NCI-H1436 treated with DMSO at 0.1 percent for 48 hours (cell line): Measurements from ENCODE around the gene DLG2.
"Not testable (repeated sequence)": the region's sequence is repeated elsewhere in the genome, so short reads cannot be mapped to it uniquely, and the experiment has no call there.

Experiments
- DNase-seq: peaks from one replicate; lab custom pipeline; 2025; lab: John Stamatoyannopoulos, UW

Gene DLG2

DNA sequence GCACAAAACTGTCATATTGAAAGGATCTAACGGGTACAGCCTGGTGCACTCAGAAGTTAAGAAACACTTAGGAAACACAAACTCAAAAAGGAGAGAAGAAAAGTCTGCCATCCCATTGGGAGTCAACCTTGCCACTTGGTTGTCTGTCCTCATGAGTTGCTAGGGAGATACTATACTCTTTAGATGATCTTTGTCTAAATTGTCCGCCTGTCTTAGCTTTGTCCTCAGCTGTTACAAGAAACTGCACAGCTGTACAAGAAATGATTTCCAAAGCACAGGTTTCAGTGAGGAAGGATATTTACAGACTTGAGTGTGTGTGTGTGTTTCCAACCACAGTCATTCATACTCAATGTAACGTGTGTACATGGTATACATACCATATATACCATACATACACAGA is 2171.8 kb downstream of the DLG2 start:
- no peak for DNase-seq

DNA sequence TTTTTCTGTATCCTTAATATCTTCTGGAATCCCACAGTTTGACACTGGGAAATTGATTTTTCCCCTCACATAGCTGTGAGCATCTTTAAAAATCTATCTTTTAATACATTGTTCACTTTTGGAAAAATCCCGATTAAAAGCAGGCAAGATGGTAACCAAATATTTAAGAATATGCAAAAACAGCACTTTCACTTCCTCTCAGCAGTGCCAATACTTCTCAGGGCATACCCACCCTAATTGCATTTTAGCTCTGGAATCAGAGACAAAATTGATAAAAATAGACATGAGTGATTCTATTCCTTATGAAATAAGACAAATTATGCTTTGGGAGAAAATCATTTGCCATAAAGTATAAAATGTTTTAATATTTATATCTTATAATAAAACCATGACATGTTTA is 2172.5 kb downstream of the DLG2 start:
- no peak for DNase-seq

DNA sequence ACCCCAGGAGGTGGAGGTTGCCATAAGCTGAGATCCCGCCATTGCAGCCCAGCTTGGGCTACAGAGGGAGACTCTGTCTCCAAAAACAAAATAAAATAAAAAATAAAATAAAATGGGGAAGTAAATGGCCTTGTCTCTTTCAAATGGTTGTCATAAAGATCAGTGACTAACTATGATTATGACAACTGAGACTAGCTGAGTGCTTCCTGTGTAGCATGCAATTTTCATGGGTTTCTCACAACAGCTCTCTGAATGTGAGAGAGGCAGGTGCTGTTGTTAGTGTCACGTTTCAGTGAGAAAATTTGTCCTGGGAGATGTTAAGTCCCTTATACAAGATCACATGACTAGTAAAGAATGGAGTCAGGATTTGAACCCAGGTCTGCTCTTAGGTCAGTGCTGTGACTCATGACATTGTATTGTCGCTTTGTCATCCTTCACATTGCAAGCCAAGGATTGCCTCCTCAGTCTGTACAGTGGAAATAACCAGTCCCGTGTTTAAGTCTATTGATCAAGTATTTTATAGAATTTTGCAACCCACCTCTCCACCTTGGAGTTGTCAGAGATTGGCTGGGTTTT is 2177.7 kb downstream of the DLG2 start:
- DNase-seq = peak; percentile 78

DNA sequence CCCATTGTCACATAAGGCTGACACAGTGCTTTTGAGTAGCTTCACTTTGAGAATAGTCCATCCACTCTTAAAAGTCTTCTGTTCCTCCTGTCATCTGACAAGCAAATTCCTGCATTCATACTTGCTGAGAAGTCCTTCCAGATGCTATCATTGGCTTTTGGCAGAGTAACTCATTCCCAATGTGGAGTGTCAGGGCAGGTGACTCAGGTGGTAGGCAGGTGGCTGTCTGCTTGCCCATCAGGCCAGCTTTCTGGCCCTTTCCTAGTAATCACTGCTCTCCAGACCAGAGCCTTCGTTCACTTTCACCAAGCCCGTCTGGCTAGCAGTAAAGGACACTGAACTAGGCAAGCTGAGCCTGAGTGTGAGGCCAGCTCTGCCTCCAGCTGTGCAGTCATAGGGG is 2178.5 kb downstream of the DLG2 start:
- DNase-seq = no peak

DNA sequence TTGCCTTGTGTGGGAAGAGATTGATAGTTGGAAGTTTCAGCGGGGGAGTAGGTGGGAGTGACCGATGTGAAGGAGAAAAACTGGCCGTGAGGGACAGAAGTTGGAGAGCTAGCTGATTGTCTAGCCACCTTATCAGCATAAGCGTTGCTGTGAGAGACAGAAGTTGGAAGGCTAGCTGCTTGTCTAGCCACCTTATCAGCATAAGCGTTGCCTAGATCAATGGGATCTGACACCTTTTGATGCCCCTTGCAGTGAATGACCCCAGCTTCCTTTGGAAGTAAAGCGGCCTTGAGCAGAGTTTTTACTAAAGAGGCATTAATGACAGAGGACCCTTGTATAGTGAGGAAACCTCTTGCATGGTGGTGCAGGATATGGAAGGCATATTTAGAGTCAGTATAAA is 2183.3 kb downstream of the DLG2 start:
- DNase-seq = not testable (repeated sequence)

DNA sequence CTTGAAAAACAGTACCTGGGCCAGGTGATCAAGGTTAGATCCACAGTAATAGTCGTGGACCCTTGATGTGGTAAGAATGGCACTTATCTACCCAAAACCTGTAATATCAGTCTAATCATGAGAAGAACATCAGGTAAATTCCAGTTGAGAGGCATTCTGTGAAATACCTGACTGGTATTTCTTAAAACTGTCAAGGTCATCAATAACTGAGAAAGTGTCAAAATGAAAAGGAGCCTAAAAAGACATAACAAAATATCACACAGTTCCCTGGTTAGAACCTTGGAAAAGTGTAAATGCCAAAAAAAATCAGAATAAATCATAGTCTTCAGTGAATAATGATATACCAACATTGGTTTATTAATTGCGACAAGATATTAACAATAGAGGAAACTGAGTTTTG is 2185.5 kb downstream of the DLG2 start:
- no peak for DNase-seq

DNA sequence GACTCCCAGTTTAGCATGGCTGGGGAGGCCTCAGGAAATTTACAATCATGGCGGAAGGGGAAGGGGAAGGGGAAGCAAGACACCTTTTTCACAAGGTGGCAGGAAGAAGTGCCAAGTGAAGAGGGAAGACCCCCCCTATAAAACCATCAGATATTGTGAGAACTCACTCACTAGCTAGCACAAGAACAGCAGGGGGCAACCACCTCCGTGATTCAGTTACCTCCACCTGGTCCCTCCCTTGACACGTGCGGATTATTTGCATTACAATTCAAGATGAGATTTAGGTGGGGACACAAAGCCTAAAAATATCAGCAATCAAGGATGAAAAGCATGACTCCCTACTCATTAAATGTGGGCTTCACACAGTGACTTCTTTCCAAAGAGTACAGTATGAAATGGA is 2186.0 kb downstream of the DLG2 start:
- DNase-seq = no peak

DNA sequence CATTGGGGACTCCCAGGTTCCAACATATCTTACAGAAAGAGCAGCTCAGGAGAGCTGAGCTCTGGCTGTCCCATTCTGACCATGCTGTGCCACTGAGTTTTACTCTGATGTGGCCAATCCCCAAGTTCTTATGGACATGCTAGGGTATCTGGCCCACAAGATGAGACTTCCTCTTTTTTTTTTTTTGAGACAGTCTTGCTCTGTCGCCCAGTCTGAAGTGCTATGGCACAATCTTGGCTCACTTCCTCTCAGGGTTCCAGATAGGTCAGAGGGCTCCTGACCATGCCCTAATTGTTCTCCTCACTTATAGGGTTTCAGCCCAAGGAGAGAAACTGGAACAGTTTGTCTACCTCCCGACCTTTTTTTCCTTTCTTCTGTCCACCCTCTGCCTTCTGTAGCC is 2188.7 kb downstream of the DLG2 start:
- DNase-seq = no peak

DNA sequence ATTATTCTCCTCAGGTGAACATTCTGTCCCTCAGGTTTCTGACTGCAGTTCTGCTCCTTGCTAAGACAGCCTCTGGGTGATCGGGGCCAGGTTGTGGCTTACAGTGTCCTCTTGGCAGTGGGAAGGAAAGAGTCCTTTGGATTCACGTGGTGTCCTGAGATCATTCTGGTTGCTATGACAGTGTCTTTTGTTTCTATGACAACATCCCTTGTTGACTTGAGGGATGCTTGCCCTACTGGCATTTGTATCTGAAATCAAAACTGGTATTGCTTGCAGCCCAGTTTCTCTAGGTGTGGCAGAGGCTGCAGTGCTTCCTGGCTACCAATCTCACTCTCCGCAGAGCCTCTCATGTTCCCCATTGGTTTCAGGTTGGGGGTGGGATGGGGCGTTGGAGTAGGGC is 2189.2 kb downstream of the DLG2 start:
- no peak for DNase-seq

DNA sequence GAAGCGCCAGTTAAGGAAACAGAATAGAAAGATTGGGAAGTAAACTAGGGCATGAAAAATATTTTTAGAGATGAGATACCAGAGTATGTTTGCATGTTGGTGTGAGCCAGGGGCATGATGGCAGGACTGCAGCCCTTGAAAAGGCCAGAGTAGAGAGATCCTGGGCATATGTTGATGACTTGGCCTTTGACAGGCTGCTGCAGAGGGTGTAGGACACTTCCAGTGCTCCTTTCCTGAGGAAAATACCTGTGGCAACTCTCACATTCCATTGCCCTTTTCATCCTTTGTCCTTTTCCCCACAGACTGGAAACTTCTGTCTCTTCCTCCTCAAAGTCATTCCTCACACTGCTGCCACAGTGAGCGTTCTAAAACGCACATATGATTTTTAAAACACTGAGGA is 2190.3 kb downstream of the DLG2 start:
- DNase-seq = no peak

DNA sequence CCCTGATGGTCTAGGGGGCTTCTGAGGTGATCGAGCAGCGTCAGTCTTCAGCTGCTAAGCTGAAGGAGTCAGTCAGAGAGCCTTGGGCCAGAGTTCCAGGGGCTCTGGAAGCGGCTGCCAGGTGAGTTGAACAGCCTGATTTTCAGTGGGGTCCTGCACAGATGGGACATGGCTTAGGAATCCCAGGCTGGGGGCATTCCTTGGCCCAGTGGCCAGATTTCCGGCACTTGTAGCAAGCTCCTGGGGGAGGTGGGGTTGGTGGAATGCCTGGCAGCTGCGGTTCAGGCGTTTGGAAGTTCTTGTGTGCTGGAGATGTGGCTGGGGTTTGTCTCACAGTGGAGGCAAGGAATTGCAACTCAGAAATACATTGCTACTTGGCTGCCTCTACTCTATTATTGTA is 2192.3 kb downstream of the DLG2 start:
- DNase-seq = not testable (repeated sequence)

DNA sequence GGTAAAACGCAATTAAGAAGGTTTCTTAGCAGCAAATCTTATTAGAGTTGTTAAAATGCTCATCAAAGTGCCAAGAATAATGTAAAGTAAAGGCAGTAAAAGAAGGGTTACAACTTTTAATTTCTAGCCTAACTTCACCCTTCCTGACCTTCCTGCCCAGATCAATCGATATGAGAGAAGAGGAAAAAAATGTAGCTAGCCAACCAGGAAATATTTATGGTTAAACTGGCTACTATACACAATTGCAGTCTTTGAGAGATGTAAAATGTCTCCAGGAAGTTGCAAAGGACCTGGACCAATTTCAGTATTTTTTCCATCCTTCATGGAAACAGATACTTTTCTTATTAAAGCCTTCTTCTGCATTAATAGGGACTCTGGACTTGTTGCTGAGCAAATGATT is 2199.2 kb downstream of the DLG2 start:
- DNase-seq = no peak

DNA sequence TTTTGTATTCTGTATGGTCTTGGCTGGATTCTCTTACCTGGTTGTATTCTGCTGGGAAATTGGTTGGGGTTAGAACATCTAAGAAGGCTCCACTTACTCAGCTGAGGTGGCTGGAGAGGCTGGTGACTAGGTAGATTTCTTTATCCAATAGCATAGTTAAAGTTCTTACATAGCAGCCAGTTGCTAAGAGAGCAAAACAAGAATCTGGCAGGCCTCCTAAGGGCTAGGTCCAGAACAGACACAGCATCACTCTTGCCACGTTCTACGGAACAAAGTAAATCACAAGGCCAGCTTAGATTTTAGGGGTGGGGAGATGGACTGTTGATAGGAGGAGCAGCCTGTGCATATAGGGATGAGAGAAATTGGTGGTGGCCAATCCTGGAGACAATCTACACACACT is 2199.6 kb downstream of the DLG2 start:
- no peak for DNase-seq

DNA sequence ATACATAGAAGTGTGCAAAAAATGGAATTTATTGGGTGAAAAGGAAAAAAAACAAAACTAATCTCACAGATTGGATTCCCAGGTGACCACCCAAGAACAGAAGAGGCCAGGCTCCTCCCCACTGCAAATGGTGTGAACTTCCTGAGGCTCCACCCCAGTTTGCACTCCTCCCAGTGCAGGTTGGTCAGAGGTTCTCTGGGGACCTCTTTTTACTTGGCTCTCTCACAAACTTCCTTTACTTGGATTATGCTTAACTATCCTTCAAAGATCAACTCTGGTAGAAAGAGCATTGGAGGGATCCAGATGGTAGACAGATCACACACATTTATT is 2202.0 kb downstream of the DLG2 start:
- no peak for DNase-seq

DNA sequence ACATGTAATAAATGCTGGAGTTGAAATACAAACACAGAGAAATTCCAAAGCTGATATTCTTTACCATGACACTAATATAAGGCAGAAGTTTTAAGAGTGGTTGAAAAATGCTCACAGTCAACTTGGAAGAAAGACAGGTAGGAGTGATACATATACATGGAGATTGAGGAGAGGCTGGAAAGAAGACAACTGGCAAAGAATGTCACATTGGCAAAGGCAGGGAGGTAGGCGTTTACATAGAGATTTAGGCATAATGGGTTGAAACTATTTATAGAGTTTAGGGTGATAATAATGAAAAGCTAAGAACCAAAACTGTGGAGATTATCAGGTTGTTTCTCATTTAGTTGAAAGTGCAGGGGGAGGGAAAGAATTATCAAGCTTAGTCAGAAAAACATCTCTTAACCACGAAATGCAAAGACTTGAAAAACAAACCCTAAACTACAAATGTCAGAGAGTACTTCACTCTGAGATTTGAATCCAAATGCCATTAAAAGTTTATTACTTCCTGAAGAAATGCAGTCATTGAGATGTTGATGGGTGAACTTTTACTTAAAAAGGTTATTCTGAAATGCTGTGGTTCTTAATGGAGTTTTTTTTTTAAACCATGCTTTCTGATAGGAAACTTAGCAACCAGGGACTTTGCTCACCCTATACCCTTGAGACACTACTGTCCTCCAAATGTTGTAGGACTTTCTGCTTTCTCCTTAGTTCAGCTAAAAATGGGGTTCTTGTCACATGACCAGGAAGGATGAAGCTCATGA is 2202.6 kb downstream of the DLG2 start:
- DNase-seq = no peak

DNA sequence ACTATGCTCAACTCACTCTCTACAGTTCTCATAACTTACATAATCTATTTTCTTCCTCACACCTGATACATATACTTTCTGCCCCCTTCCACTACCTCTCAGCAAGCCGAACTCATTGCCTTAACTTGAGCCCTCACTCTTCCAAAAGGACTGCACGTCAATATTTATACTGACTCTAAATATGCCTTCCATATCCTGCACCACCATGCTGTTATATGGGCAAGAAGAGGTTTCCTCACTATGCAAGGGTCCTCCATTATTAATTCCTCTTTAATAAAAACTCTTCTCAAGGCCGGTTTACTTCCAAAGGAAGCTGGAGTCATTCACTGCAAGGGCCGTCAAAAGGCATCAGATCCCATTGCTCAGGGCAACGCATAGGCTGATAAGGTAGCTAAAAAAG is 2204.5 kb downstream of the DLG2 start:
- not testable (repeated sequence) for DNase-seq

DNA sequence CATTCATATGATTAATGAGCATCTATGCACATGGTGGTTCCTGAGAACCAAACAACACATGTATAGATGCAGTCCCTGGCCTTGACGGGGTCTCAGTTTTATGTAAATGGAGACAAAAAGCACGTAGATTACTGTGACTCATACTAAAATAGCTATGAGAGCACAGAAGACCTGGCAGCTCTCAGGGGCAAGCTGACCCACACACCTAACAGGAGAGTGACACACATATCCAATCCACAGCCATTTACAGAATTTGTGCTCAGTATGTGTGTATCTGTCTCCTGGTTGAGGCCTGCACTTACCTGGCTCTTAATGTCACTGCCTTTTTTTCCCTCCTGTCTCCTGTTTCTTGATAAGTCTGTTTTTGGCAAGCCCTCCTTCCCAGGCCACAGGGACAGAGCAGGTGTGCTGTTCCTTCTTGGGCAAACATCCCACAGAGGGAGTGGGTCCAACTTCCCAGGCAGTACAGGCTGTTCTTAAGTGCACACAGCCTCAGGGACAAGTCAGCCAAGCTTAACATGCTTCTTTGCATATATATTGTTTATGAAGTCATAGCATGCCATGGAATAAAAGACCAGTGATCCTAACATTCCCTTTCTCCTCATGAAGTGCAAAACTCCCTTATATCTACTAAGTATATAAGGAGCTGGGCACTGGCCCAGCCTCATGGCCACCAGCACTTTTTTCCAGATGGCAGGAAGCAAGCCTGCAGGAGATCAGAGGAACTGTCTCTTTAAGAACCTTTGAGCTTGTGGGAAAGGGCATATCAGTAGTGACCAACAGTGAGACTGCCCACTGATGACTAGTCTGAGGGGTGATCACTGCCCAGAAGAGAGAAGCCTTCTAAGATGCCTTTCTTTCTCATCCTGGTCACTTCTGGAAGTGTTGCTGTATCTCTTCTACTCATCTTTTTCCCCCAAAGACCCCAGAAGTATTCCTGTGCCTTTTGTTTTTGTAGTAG is 2216.3 kb downstream of the DLG2 start:
- DNase-seq = no peak

DNA sequence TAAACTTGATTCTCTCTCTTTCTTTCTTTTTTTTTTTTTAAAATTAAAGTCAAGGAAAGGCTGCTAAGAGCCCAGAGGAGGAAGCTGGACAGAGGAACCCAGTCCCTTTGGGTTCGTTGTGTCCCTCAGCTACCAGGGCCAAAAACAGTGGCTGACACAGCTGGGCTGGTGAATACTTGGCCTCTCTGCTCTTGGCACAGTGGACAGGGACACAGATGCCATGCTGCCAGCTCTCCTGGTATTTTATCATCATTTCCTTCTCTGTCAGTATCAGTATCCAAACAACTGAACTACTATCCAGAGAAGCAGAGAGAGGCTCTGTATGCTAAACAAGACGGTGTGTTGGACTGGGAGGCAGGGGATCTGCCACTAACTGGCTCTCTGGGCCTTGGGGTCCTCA is 2217.3 kb downstream of the DLG2 start:
- no peak for DNase-seq

DNA sequence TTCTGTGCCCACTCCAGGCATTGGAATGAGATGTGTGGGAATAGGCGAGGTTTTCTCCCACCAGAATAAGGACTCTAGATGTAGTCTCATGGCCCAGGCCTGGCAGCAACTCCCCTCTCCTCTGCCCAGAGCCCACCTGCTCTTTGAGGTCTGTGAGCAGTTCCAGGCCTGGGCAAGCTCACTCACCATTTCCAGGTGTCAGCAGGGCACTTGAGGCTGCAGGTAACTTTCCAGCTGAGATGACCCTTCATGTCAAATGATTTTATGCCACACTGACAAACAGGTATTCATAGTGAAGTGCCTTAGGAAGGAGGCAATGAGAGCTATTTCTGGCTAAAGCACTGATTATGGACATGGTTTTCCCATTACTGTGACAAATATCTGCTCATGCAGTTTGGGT is 2217.7 kb downstream of the DLG2 start:
- DNase-seq = no peak

DNA sequence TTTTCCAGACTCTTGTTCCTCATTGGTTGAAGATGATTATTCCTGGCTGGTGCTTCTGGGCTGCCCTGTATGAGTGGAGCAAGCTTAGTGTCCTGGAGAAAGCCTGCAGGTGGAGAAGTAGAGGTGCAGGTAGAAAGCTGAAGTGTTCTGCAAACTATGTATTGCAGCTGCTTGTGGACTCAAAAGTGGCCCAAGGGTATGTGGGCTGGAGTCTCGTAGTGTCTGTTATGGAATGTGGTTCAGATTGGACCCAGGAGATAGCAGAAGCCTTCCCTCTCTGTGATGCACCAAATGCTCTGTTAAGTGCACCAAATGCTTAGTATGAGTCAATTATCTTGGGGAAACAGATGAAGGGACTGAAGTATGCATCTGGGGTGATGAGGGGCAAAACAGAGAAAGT is 2218.2 kb downstream of the DLG2 start:
- DNase-seq = no peak
